ENCODE results near the gene STXBP6. TPM values are rescaled to one million over a fixed set of nuclear protein-coding genes. Genes with fewer than 3 reads are reported as not detected.

STXBP6 gene
- total RNA-seq, 1 donor from 2014 or later = 27.1 TPM

GRCh38 chr14:25055005-25055404 lies 5.1 kb upstream of the STXBP6 start:
- H3K36me3 Mint-ChIP-seq (ENCODE audit: low read depth, unreplicated experiment) = no peaks in the 10 kb centered on the region
- Histone ChIP-seq H3K36me3 (ENCODE audit: insufficient read depth, low read length) (no peaks in the 10 kb centered on the region), H3K9me3 (ENCODE audit: insufficient read depth, low read depth, low read length) (no peaks in the 10 kb centered on the region), H3K79me2 (ENCODE audit: insufficient read depth, low read length) (no peaks in the 10 kb centered on the region), H3K4me1 (ENCODE audit: insufficient read depth, low read length) (peaks cover 7% of the 10 kb centered on the region), H3K4me2 (ENCODE audit: low read length) (no peak overlapping the region), H3K9ac (ENCODE audit: low read length) (no peak overlapping the region), H3K27ac (ENCODE audit: low read depth, low read length) (no peak overlapping the region), H3K4me3 (ENCODE audit: insufficient read depth, low read depth, low read length) (no peak overlapping the region), H2AFZ (ENCODE audit: low read depth, low read length) (no peak overlapping the region), H3K27me3 (ENCODE audit: insufficient read depth, low read length) (peaks cover 13% of the 10 kb centered on the region), H4K20me1 (ENCODE audit: insufficient read depth, low read length) (no peaks in the 10 kb centered on the region)
- H3K4me3 Mint-ChIP-seq (ENCODE audit: unreplicated experiment) = no peak overlapping the region
- no peaks in the 10 kb centered on the region for H3K9me3 Mint-ChIP-seq (ENCODE audit: unreplicated experiment)
- no peak for DNase-seq (ENCODE audit: low read depth)
- no peak overlapping the region for H3K27ac Mint-ChIP-seq (ENCODE audit: unreplicated experiment)
- peaks cover 16% of the 10 kb centered on the region for H3K27me3 Mint-ChIP-seq (ENCODE audit: low read depth, unreplicated experiment)
- H3K4me1 Mint-ChIP-seq (ENCODE audit: low read depth, unreplicated experiment) = peaks cover 20% of the 10 kb centered on the region
- TF ChIP-seq, protein P1, sequence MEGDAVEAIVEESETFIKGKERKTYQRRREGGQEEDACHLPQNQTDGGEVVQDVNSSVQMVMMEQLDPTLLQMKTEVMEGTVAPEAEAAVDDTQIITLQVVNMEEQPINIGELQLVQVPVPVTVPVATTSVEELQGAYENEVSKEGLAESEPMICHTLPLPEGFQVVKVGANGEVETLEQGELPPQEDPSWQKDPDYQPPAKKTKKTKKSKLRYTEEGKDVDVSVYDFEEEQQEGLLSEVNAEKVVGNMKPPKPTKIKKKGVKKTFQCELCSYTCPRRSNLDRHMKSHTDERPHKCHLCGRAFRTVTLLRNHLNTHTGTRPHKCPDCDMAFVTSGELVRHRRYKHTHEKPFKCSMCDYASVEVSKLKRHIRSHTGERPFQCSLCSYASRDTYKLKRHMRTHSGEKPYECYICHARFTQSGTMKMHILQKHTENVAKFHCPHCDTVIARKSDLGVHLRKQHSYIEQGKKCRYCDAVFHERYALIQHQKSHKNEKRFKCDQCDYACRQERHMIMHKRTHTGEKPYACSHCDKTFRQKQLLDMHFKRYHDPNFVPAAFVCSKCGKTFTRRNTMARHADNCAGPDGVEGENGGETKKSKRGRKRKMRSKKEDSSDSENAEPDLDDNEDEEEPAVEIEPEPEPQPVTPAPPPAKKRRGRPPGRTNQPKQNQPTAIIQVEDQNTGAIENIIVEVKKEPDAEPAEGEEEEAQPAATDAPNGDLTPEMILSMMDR (IDR thresholded peaks at IDR 0.05; ENCODE audit: insufficient read depth, low read depth, low read length) = no peak
- TF ChIP-seq EZH2 (IDR thresholded peaks at IDR 0.05; ENCODE audit: insufficient read depth, low read length) = no peak
- FAIRE-seq = no peak

DNA sequence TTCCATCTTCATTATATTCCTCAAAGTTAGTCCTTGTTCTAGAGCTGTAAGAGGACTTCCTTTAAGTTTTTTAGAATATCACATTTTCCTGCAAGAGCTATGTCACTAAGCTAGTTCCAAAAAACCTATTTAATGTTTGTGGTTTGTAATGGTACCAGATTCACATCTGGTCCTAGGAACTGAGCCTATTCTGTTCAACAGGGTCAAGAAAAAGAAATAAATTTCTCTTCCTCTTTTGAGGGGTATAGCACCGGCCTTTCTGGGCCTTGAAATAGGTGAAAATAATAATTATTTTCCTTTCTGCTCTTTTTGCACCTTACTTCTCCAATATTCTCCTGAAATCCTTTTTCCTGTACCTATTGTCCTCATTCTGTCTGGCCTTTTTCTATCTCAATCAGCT lies 3.6 kb upstream of the STXBP6 start:
- H3K27me3 Mint-ChIP-seq (ENCODE audit: low read depth, unreplicated experiment) = peaks cover 11% of the 10 kb centered on the region
- FAIRE-seq (no peak), DNase-seq (ENCODE audit: low read depth) (no peak)
- no peaks in the 10 kb centered on the region for H3K36me3 Mint-ChIP-seq (ENCODE audit: low read depth, unreplicated experiment)
- Histone ChIP-seq H3K27me3 (ENCODE audit: insufficient read depth, low read length) (peaks cover 13% of the 10 kb centered on the region), H3K36me3 (ENCODE audit: insufficient read depth, low read length) (no peaks in the 10 kb centered on the region), H3K4me1 (ENCODE audit: insufficient read depth, low read length) (peaks cover 14% of the 10 kb centered on the region), H3K4me2 (ENCODE audit: low read length) (no peak overlapping the region), H3K9ac (ENCODE audit: low read length) (no peak overlapping the region), H4K20me1 (ENCODE audit: insufficient read depth, low read length) (no peaks in the 10 kb centered on the region), H2AFZ (ENCODE audit: low read depth, low read length) (no peak overlapping the region), H3K27ac (ENCODE audit: low read depth, low read length) (no peak overlapping the region), H3K9me3 (ENCODE audit: insufficient read depth, low read depth, low read length) (no peaks in the 10 kb centered on the region), H3K4me3 (ENCODE audit: insufficient read depth, low read depth, low read length) (no peak overlapping the region), H3K79me2 (ENCODE audit: insufficient read depth, low read length) (no peaks in the 10 kb centered on the region)
- no peaks in the 10 kb centered on the region for H3K9me3 Mint-ChIP-seq (ENCODE audit: unreplicated experiment)
- peaks cover 20% of the 10 kb centered on the region for H3K4me1 Mint-ChIP-seq (ENCODE audit: low read depth, unreplicated experiment)
- no peak overlapping the region for H3K4me3 Mint-ChIP-seq (ENCODE audit: unreplicated experiment)
- TF ChIP-seq EZH2 (IDR thresholded peaks at IDR 0.05; ENCODE audit: insufficient read depth, low read length) = no peak
- TF ChIP-seq, protein P1 (IDR thresholded peaks at IDR 0.05; ENCODE audit: insufficient read depth, low read depth, low read length) = no peak
- no peak overlapping the region for H3K27ac Mint-ChIP-seq (ENCODE audit: unreplicated experiment)

DNA sequence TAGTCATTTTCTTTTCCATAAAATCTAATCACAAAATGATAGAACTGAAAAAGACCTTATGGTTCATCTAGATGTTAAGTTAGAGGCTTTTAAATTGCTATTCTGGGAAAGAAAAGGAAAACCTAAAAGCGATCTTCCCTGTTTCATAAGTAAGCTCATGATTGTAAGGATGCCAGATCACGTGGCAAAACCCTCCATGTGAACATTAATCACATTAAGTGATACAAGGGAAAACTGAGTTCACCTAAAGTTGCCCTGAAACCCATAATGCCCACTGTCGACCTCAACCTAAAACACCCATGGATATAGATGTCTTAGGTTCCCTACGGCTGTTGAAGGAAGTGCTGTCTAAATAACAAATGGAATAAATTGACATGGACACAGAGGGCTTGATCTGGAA lies 3.0 kb upstream of the STXBP6 start:
- Histone ChIP-seq H3K4me1 (ENCODE audit: insufficient read depth, low read length) (peaks cover 19% of the 10 kb centered on the region), H2AFZ (ENCODE audit: low read depth, low read length) (no peak overlapping the region), H3K27ac (ENCODE audit: low read depth, low read length) (no peak overlapping the region), H3K36me3 (ENCODE audit: insufficient read depth, low read length) (no peaks in the 10 kb centered on the region), H3K27me3 (ENCODE audit: insufficient read depth, low read length) (peaks cover 13% of the 10 kb centered on the region), H3K9ac (ENCODE audit: low read length) (no peak overlapping the region), H3K79me2 (ENCODE audit: insufficient read depth, low read length) (no peaks in the 10 kb centered on the region), H3K9me3 (ENCODE audit: insufficient read depth, low read depth, low read length) (no peaks in the 10 kb centered on the region), H3K4me2 (ENCODE audit: low read length) (no peak overlapping the region), H3K4me3 (ENCODE audit: insufficient read depth, low read depth, low read length) (no peak overlapping the region), H4K20me1 (ENCODE audit: insufficient read depth, low read length) (no peaks in the 10 kb centered on the region)
- Mint-ChIP-seq H3K9me3 (ENCODE audit: unreplicated experiment) (no peaks in the 10 kb centered on the region), H3K36me3 (ENCODE audit: low read depth, unreplicated experiment) (no peaks in the 10 kb centered on the region), H3K27me3 (ENCODE audit: low read depth, unreplicated experiment) (peaks cover 11% of the 10 kb centered on the region), H3K4me3 (ENCODE audit: unreplicated experiment) (no peak overlapping the region), H3K4me1 (ENCODE audit: low read depth, unreplicated experiment) (peaks cover 26% of the 10 kb centered on the region), H3K27ac (ENCODE audit: unreplicated experiment) (no peak overlapping the region)
- TF ChIP-seq, protein P1 (IDR thresholded peaks at IDR 0.05; ENCODE audit: insufficient read depth, low read depth, low read length) = no peak
- TF ChIP-seq EZH2 (IDR thresholded peaks at IDR 0.05; ENCODE audit: insufficient read depth, low read length) = no peak
- DNase-seq (ENCODE audit: low read depth) = no peak
- FAIRE-seq = no peak

All from astrocyte (in vitro differentiated cells and primary cell).